ENCODE measurements around the gene FAM131C.
"Not testable (repeated sequence)": the region's sequence is repeated elsewhere in the genome, so short reads cannot be mapped to it uniquely, and the experiment has no call there.

The FAM131C gene

DNA sequence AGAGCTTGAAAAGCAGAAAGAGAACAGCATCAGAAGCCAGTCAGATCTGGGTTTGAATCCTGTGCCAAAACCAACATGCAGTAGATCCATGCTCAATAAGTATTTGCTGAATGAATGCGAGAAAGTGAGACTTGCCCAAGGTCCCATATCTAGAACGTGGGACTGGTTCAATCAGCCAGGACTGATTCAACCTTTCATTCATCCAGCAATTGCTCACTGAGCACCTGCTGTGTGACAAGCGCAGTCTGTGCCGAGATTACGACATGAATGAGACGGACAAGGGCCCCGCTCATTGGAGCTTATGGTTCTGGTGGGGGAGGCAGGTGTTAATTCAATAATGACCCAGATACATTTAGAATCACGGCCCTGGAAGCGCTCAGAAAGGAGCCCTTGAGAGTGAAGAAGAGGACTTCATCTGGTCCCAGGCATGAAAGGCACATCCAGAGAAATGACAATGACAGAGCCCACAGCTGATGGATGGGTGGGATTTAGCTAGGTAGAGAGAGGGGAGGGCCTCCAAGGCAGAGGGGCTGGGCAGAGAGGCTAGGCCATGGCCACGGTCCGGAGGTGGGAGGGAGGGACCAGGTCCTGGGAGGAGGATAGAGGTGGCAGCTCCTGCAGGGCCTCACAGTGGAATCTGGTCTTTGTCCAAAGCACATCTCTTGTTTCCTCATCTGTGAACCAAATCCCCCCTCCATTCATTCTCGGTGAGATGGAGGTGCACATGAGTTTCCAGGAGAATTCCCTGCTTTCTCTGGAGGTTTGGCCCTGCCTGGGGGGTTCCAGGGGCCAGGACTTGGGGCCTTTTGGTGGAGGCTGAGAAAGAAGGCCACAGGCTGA, 4.2 kb upstream of the FAM131C start:
- DNase-seq (ENCODE audit: low read depth in 3 of 3, low spot score in 1 of 3) = no peak

DNA sequence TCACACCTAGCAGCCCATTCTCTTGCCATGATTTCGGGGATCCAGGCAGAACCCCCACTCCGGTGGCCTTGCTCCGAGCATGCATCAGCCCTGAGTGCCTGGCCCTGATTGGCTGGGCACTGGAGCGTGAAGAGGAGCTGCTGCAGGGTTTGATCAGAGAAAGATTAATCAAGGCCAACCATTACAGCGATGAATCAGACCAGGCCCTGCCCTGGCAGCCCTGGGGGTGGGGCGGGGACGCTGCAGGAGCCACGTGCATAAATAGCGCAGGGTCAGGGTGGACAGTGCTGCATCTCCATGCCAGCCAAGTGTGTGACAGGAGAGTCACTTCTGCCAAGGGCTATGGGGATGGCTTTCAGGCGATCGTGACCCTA, 3.4 kb upstream of the FAM131C start:
- DNase-seq (ENCODE audit: low read depth in 3 of 3, low spot score in 1 of 3) = no peak

DNA sequence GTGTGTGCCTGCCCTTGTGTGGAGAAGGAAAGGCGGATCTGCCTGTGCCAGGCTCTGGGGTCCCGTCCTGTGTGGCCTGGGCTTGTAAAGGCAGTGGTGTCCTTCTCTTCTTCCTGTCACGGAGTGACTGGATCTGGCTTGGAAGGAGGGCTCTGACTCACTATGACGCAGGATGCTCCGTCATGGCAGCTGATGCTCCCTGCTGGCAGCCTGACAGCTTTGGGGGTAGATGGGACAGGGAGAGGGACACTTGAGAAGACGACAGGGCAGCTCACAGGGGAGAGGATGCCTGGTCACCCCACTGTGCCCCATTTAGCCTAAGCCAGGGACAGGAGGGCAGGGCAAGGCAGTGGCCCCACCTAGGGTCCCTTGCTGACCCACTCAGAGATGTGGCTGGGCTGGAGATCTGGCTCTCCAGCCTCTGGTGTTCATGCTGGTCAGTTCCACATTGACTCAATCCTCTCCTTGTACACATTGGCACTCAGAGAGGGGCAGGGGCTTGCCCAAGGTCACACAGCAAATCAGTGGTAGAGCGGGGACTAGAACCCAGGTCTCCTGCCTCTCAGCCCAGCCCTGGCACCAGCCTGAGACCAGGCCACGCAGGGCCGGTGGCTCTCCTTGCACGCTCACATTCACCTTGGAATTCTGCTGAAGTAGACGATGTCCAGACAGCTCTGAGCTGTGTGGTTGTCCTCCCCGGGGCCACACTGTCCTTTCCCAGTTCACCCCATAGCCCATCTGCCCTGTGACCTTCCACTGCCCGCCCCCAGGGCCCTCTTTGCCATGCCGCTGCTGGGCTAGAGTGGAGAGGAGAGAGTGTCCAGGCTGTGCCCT, 2.8 kb upstream of the FAM131C start:
- no peak for DNase-seq (ENCODE audit: low read depth in 3 of 3, low spot score in 1 of 3)

DNA sequence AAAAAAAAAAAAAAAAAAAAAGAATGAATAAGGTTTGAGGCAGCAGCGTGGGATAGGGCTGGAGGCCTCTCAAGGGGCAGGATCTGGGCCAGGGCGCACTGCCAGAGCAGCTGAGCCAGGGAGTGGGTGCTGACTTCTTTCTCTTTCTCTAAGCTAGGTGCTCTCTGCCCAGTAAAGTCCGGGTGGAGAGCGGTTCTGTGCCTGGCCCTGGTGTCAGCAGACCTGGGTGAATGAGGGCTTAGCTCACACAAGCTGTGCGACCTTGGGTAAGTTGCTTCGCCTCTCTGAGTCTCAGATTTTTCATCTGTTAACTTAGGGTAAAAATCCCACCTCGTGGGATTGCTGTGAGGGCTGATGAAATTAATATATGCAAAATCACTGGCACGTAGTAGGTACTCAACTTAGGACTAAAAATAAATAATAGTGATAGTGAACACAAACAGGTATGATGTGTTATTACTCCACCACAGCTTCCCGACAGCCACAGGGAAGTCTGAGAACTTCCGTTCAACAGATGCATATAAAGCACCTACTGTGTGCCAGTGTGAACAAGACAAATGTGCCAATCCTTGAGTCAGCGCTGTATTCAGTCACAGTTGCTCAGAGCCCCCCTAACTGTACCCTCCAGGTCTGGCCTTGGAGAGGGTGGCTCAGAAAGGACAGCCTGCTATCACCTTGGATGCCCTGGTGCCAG, 2.0 kb upstream of the FAM131C start:
- no peak for DNase-seq (ENCODE audit: low read depth in 3 of 3, low spot score in 1 of 3)

DNA sequence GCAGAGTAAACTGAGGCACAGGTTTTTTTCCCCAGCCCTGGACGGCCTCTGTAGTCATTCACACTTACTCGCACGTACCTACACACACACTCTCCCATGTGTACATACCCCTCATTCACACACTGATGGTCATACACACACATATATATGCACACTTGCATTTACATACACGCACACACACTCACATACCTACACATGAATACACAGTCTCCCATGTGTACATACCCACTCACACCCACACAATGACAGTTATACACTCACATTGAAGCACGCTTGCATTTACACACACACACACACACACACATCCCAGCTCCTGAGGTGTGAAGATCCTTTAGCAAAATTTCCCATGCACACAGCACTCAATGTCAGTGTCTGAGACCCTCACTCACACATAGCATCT, 766 bp upstream of the FAM131C start:
- DNase-seq (ENCODE audit: low read depth in 3 of 3, low spot score in 1 of 3) = no peak

DNA sequence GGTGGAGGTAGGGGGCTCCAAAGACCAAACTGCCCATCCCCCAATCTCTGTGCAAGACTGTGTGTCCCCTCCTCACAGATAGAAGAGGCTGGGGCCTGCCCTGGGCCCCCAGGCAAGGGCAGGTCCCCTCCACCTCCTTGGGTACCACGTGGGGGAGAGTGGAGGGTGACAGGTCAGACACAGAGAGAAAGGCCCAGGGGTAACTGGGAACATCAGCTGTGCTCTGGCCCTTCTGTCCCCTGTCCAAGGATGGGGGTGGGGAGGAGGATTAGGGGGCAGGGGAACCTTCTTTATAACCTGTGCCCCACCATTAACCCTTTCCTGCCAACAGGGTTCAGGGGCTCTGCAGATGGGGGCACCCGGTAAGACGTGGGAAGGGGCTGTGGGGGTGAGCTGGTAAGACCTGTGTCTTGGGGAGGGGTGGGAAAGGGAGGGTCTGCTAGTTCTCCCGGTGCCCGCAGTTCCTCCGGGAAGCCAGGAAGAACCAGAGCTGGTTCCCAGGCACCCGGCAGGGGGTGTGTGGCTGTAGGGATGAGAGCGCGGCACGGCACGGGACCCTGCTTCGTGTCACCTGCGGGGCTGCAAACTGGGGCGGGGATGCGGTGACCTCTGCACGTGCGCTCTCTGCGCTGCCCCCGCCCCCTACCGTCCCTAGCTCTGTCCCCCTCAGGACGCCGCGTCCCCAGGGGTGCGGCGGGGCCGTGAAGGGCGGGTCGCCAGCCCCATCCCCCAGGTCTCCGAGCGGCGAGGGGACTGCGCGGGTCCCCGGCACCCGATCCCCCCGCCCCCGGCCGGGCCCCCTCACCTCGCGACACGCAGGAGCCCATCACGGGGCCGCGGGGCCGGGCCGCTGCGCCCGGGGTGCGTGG, 601 bp downstream of the FAM131C start:
- DNase-seq (ENCODE audit: low read depth in 3 of 3, low spot score in 1 of 3) = no peak

DNA sequence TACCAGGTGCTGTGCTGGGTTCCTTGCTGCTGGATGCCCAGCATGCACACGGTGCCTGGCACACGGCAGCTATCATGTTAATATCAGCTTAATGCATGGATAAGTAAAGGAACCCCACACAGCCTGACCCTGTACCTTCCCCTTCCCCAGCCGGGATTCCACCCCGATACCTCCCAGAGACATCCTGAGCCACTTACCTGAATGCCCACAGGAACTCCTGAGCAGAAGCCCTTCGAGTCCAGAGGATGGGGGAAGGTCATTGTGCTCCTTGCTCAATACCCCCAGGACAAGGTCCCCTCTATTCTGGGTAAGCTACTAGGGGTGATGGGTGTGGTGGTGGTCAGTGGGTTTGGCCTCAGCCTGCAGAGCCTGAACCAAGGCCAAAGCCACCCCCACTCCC, 1.4 kb downstream of the FAM131C start:
- no peak for DNase-seq (ENCODE audit: low read depth in 3 of 3, low spot score in 1 of 3)

DNA sequence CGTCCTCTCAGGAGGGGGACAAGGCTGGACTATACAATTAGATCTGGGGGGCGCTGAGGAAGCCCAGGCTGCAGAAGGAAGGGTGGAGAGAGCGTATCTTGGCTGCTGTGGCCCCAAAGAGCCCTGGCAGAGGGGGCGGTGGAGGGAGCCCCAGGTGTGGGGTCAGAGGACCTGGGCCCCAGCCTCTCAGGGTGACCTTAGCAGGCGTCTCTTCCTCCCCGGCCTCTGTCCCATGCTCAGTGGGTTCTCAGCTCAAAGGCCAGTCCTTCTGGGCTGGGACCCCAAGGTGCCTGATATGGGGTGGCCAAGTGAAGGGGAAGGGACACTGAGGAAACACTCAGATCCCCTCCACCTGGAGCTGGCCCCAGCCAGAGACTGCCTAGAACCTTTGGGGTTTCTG, 1.8 kb downstream of the FAM131C start:
- DNase-seq (ENCODE audit: low read depth in 3 of 3, low spot score in 1 of 3) = no peak

DNA sequence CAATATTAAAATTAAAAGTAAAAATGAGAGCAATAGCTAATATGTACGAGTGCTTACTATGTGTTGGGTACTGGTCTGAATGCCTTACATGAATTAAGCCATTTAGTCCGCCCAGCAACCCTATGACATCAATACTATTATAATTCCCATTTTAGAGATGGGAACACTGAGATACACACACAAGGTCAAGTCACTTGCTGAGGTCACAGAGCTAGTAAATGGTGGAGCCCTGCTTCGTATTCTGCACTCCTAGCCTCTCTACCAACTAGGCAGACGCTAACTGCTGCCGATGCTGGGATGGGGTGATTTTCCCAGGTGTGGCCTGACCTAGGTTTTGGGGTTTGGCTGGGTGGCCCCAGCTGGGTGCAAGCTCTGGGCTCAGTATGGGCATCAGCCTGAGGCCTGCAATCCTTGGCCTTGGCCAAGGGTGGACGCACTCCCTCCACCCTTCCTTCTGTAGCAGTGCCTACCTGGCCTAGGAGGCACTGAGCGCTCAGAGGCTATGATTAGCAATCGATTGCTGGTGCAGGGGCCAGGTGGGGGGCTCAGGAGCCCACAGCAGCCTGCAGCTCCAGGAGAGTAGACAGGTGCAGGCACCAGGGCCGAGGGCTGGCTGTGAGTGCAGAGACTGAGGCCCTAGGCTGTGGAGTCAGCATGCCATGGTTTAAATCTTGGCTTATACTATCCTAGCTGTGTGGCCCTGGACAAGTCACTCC, 2.7 kb downstream of the FAM131C start:
- DNase-seq (ENCODE audit: low read depth in 3 of 3, low spot score in 1 of 3) = no peak

DNA sequence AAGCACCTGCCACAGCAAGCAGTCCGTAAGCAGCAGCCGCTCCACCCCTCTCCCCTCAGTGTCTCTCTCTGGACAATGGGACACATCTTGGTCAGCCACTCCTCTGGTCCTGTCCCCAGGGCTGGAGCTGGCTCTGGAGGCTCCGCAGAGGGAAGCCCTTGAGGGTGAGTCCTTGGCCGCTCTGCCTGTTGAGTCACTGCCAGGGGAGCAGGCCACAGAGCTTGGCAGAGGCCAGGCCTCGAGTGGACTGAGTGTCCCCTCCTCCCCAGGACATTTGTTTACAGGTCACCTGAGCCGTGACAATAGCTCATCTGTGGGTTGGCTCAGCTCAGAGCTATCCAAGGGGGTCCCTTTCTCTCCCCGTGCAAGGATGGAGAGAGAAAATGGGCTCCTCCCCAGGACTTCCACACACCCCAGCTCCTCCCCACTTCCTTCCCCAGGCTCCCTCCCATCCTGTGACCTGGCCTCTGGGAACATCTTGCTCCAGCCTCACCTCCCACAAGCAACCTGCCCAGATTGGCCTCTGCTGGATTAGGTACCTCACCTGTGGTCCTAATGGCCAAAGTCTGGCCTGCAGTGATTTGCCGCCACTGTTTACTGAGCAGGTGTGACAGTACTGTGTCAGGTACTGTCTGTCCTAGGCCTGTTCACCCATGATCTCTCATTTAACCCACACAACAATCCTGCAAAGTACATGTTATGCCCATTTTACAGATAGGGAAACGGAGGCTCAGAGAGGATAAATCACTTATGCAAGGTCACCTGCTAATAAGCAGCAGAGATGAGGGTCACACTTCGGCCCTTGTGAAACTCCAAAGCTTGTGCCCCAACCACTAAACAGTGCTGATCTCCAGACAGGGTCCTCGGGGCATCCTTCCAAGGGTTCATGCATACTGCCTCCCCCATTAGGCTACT, 4.8 kb downstream of the FAM131C start:
- no peak for DNase-seq (ENCODE audit: low read depth in 3 of 3, low spot score in 1 of 3)

DNA sequence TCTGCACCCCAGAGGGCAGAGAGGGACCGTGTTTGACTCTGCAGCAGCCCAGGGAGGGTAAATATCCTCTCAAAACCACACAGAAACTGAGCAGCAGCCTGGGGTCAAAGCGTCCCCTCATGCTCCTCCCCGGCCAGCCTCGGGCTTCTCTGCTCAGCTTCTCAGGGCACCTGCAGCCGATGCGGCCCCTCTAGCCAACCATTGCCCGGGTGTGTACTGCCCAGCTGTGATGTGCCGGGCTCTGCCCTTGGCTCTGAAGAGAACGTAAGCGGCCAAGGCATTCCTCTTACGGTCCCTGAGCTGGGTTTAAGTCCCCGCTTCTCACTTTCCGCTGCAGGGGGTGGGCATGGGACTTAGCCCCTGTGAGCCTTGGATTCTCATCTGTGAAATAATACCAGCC, 5.5 kb downstream of the FAM131C start:
- no peak for DNase-seq (ENCODE audit: low read depth in 3 of 3, low spot score in 1 of 3)

DNA sequence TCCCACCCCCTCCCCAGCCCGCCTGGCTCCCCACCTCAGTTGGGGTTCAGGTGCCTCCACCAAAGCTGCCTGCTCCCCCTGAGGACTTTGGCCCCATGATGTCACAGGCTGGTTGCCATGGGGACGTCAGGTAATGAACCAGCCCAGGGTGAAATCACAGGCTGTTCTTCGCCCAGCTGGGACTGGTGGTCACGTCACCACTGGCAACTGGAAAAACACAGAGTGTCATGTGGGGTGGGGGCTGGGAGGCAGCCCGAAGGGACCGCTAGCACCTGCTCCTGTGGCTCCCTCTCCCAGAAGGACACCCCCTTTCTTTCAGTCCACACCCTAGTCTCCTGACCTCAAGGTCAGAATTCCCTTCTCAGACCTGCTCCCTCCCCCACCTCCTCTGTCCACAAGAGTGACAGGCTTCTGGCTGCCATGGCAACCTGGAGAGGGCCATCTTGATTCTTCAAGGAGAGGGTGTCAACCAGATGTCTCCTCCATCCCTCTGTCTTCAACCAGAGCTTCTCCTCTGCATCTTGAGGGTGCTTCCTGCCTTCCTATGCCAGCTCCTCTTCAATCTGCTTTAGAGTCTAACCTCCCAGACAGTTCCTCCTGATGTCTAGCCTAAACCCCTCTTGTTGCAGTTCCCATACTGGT, 6.2 kb downstream of the FAM131C start:
- no peak for DNase-seq (ENCODE audit: low read depth in 3 of 3, low spot score in 1 of 3)

DNA sequence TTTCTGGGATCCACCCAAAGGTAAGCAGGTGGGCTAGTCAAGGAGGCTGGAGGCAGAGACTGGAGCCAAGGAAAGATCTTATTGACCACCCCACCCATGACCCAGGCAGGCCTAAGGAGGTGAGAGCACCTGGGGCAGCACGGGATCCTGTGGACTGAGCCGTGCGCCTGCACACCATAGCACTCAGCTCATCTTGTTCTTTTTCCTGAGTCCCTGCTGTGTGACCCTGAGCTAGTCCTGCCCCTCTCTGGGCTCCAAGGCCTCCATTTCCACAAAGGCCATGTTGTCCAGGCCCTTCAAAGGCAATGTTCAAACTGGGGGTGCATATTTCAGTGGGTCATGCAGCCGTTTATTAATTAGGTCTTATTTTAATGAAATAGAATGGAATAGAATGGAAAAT, 7.2 kb downstream of the FAM131C start:
- no peak for DNase-seq (ENCODE audit: low read depth in 3 of 3, low spot score in 1 of 3)

DNA sequence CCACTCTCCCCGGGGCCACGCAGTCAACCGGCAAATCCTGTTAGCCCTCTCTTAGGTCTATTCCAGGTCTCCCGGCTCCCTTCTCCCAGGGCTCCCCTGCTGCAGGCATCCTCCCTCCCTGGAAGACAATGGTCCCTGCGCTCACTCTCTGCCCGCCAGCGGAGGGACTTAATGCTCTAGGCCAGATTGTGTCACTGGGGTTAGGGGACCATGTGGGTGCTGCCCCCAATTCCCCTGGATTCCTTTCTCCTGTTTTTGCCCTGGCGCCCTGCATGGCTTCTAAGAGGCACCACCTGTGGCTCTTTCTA, 8.2 kb downstream of the FAM131C start:
- no peak for DNase-seq (ENCODE audit: low read depth in 3 of 3, low spot score in 1 of 3)

DNA sequence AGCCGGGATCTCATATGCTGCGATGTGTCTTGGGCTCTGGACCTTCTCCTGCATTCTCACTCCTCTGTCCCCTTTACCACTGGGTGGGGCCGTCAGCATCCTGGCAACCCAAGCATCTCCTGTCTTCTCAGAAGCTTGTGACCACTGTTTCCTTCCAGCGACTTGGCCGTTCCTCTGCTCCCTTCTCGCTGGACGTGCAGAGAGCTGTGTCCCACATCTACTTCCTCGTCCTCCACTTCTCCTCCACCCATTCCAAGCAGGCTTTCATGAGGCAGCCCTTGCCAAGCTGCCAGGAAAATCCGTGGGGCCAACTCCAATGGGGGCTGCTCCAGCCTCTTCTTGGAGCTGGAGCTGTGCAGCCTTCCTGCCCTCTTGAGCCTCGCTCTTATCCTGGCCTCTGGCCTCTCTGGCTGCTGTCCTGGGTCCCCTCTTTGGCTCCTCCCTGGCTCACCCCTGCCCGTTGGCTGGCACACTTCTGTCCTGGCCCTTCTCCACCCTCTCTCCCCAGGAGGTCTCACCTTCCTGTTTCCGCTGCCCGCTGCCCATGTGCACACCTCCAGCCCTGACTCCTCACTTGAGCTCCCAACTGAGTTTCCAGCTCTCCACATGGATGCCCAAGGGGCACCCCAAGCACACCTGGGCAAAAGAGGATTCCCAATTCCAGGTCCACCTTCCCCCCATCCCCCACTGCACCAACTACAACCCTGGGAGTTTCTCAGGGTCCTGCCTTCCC, 8.7 kb downstream of the FAM131C start:
- DNase-seq (ENCODE audit: low read depth in 3 of 3, low spot score in 1 of 3) = no peak

DNA sequence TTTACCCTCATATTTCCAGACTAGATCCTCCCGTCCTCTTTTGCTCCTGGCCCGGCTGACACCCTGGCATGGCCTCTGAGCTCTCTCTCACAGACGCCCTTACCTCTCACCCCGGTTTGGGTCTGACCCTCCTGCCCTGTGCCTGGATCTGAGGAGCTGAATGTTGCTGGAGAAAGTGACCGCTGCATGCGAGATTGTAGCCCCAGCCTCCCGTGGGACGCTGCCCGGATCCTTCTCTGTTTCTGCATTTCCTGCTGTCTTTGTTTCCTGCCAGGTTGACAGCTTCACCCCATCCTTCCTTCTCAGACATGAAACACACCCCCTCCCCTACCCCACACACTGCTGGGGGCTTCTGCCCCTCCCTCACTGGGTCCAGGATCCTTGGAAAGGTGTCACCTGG, 9.5 kb downstream of the FAM131C start:
- no peak for DNase-seq (ENCODE audit: low read depth in 3 of 3, low spot score in 1 of 3)

DNA sequence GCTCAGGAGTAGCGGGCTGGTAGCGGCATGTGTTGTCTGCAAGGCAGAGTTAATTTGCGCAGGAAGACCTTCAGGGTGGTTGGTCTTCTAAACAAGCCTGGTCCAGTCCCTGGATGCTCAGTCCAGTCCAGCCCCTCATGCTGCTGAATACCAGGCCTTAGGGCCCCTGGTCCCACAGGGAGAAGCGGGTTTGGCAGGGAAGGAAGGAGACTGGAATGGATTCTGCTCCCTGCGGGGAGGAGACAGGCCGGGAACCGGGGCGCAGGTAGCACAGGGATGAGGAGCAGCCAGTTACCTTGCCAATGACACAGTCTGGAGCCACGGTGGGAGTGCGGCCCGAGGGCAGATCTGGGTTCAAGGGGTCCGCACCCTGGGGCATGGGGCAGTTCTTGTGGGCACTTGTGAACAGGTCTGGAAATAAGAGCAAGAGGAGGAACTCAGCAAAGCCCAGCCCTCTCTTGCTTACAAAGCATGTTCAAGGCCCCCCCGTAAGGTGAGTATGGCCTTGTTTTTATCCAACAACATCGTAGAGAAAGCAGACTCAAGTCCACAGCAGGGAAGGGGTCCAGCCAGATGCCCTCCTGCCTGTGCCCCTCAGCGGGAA, 10.1 kb downstream of the FAM131C start:
- no peak for DNase-seq (ENCODE audit: low read depth in 3 of 3, low spot score in 1 of 3)

DNA sequence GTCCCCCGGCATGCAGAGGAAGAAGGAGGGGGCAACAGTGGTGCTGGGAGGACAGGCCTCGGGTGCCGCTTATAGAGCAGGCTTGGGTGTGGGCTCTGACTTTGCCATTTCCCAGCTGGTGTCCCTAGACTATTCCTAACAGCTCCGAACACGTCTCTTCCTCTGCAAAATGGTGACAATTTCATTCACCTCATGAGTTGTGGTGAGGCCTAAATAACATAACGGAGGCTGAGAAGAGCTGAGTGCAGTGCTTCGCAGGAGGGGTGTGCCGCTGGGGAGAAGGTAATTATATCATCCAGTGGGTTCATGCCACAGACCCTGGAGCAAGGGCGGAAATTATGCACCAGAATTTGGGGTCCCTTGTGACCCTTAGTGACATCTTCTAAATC, 10.8 kb downstream of the FAM131C start:
- not testable (repeated sequence) for DNase-seq (ENCODE audit: low read depth in 3 of 3, low spot score in 1 of 3)

All from stimulated activated CD4-positive, alpha-beta T cell treated with anti-CD3 and anti-CD28 coated beads, TNF-alpha, amount 100 ng/mL, for 1 hour (primary cell).